Stimulated activated CD8-positive, alpha-beta memory T cell treated with anti-CD3 and anti-CD28 coated beads, Interleukin-7, amount 100 ng/mL, for 4 hours (primary cell): Measurements from ENCODE around the gene MSANTD1.

Experiments
- DNase-seq, 2 donors: peaks; one replicate each; pipeline ENCODE4 v3.0.0-alpha.2; 2020; ENCODE audit warnings: low read depth in 2 of 2

The MSANTD1 gene

DNA sequence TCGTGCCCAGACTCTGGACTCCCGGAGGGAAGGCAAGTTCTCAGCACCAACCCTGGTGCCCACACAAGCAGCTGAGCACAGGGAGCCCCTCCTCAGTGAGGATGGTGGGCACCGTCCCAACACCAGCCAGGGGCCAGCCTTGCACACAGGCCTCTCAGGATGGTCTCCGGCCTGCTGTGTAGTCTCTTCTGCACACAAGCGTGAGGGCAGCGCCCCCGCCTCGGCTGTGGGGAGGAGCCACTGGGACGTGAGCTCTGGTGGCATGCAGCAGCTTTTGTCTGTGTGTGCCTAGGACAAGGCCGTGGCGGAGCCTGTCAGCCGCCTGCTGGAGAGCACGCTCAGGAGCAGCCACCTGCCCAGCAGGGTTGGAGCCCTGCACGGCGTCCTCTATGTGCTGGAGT is 16.1 kb upstream of the MSANTD1 start:
- no peak for DNase-seq

DNA sequence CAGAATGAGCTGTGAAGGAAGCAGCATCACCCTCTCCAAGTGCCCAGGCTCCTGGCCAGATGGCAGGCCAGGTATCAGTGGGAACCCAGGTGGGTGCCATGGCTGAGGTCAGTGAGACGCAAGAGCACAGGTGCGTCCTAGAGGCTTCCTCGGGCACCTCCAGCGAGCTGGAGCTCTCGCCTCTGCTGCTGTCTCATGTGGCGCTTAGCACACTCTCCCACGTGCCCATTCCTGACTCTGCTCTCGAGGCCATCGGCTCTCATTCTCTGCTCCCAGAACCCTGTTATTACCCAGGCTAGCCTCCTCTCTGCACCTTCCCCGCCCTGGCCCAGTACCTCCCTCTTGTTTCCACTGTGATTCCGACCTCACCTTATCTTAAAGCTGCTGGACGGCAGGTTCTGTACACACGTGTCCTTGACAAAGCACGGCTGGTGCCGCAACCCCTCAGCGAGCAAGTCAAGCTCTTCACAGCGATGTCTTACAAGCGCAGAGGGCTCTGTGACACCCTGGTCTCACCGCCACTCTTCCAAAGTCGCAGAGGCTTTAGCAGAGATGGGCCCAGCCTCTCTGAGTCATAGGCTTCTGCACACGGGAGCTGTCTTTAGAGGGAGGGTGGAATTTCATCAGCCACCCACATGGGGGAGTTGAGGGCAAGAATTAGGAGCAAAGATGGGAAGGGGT is 15.4 kb upstream of the MSANTD1 start:
- no peak for DNase-seq

DNA sequence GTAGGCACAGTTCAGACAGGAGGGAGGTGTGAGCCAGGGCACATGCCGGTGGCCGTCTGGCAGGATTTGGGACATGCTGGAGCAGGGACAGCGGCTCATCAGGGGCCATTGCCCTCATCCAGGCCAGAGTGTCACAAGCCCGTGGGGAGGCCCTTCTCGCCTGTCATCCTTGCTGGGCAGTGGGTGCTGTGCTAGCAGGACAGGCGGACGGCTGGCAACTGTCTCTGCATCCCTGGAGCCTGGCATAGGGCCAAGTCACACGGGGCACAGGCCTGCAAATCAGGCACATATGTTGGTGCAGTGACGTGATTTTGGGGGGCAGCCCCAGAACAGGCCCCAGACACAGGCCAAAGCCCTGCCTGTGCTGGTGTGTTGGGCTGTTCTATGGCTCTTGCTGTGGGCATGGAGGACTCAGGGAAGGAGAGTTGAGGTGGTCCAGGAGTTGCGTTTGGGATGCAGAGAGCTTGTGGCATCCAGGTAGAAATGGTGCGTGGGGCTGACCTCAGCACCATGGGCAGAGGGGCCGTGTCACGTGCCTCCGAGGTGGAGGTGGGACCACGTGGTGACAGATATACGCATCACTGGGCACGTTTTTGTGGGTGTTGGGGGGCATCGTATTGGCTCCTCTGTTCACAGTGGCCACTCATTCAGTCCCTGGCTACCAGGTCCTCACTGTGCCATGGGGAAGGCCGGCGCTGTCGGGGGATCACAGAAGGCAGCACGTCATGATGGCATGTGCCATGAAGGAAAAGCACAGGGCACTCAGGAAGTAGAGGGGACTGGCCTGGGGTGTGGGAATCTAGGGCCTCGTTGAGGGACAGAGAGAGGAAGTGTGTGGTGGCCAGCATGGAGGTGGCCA is 14.6 kb upstream of the MSANTD1 start:
- DNase-seq = no peak

DNA sequence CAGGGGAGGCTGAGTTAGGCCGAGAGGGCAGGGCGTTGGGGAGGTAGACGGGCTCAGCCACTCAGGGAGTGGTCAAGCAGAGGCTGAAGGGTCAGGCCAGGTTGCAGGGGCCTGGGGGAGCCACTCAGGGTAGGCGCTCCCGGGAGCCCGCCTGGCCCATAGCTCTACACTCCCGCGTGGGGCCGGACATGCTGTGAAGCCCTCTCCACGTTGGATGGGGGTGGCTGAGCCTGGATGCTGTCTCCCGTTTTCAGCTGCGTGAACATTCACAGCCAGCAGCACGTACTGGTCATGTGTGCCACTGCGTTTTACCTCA is 14.0 kb upstream of the MSANTD1 start:
- DNase-seq = no peak

DNA sequence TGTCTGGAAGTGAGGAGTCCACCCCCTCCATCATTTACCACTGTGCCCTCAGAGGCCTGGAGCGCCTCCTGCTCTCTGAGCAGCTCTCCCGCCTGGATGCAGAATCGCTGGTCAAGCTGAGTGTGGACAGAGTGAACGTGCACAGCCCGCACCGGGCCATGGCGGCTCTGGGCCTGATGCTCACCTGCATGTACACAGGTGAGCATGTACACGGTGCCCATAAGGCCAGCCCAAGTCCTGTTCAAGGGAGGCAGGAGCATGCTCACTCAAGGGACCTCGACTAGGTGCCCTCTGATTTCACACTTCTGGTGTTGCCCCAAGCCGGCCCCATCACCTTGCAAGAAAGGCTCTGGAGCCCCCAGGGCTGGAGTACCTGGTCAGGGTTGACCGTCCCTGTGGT is 13.4 kb upstream of the MSANTD1 start:
- DNase-seq = no peak

DNA sequence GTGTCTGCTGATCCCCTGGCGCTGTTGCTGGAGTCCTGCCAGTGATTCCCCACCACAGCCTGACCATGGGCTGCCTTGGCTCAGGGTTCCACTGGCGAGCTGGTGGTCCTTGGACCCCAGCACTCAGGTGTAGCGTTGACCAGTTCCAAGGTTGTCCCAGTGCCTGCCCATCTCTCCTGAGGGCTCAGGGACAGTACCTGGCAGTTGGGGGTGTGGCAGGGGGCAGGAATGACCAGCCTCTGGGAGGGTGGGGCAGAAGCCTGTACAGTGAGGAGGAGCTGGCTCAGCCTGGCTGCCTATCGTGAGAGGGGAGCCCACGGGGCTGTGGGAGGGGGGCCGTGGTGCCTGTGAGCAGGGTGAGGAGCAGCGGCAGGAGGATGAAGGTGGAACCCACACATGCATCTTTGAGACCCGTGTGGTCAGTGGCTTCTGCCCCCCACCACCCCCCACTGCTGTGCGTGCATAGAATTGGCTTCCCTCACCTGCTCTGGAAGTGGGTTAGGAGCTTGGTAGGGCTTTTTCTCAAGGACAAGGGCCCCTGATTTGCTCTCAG is 12.6 kb upstream of the MSANTD1 start:
- no peak for DNase-seq

DNA sequence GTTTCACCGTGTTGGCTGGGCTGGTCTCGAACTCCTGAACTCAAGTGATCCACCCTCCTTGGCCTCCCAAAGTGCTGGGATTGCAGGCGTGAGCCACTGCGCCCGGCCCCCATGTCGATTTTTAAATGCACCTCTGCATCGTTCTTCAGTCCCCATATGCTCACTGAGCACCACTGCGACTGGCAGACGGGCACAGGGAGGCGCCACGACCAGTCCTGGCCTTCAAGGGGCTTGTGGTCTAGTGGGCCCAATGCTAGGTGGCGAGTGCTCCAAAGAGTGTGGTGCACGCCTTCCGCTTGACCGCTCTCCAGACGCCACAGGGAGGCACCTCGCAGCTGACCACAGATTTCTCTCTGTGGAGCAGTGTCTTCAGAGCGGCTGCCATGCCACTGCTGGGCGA is 11.7 kb upstream of the MSANTD1 start:
- no peak for DNase-seq

DNA sequence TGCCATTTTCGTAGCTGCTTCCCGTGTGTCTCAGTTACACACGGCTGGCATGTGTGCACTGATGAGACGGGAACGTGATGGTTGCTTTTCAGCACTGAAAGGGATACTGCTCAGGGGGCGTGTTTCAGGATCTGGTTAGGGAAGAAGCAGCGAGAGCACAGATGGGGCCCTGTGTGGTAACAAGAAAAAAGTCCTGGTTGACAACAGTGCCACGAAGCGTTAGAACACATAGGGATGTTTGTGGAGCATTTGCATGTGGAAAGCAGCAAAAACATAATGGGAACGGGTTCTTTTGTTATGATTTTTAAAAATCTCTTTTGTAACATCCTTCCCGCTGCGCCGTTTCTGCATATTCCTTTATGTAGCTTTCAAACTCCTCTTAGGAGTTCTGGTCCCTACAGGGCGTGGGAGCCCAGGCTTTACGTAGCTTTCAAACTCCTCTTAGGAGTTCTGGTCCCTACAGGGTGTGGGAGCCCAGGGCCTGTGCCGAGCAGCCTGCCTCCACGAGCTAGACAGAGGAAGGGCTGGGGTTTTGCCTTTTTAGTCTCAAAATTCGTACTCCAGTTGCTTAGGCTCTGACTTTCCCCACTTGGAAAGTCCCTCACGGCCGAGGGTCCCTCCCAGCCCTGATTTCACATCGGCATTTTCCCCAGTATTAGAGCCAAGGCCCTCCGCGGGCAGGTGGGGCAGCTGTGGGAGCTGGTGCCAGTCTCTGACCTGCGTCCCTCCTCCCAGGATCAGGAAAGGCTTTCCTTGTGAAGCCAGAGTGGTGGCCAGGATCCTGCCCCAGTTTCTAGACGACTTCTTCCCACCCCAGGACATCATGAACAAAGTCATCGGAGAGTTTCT is 11.0 kb upstream of the MSANTD1 start:
- no peak for DNase-seq

DNA sequence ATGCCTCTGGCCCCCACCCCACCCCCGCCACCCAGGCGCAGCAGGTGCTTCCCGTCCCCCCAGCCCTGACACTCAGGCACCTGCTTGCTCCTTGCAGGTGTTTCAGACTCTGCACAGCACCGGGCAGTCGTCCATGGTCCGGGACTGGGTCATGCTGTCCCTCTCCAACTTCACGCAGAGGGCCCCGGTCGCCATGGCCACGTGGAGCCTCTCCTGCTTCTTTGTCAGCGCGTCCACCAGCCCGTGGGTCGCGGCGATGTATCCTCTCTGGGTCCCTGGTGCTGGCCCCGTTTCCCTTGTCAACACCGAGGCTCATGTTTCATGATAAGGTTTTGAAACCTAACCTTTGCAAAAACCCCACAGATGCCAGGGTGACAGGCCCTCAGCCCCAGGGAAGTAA is 10.2 kb upstream of the MSANTD1 start:
- no peak for DNase-seq

DNA sequence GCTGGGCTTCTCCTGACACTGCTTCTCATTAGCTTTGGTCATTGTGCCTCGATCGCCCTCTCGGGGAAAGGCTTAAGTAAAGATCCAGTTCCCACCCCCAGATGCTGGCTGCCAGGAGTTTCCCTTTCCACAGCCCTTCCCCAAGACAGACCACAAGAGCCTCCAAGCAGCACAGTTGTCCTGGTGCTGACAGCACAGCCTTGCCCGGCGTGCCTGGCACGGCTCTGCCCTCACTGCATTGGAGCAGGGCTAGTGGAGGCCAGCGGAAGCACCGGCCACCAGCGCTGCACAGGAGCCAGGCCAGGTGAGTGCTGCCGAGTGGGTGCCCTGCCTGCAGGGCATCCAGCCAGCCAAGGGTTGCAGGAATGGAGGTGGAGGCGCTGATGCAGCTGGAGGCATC is 9.7 kb upstream of the MSANTD1 start:
- DNase-seq = no peak

DNA sequence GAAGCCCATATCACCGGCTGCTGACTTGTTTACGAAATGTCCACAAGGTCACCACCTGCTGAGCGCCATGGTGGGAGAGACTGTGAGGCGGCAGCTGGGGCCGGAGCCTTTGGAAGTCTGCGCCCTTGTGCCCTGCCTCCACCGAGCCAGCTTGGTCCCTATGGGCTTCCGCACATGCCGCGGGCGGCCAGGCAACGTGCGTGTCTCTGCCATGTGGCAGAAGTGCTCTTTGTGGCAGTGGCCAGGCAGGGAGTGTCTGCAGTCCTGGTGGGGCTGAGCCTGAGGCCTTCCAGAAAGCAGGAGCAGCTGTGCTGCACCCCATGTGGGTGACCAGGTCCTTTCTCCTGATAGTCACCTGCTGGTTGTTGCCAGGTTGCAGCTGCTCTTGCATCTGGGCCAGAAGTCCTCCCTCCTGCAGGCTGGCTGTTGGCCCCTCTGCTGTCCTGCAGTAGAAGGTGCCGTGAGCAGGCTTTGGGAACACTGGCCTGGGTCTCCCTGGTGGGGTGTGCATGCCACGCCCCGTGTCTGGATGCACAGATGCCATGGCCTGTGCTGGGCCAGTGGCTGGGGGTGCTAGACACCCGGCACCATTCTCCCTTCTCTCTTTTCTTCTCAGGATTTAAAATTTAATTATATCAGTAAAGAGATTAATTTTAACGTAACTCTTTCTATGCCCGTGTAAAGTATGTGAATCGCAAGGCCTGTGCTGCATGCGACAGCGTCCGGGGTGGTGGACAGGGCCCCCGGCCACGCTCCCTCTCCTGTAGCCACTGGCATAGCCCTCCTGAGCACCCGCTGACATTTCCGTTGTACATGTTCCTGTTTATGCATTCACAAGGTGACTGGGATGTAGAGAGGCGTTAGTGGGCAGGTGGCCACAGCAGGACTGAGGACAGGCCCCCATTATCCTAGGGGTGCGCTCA is 8.7 kb upstream of the MSANTD1 start:
- no peak for DNase-seq

DNA sequence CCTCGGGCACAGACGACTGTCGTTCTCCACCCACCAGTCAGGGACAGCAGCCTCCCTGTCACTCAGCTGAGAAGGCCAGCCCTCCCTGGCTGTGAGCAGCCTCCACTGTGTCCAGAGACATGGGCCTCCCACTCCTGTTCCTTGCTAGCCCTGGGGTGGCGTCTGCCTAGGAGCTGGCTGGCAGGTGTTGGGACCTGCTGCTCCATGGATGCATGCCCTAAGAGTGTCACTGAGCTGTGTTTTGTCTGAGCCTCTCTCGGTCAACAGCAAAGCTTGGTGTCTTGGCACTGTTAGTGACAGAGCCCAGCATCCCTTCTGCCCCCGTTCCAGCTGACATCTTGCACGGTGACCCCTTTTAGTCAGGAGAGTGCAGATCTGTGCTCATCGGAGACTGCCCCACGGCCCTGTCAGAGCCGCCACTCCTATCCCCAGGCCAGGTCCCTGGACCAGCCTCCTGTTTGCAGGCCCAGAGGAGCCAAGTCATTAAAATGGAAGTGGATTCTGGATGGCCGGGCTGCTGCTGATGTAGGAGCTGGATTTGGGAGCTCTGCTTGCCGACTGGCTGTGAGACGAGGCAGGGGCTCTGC is 7.9 kb upstream of the MSANTD1 start:
- DNase-seq = no peak

DNA sequence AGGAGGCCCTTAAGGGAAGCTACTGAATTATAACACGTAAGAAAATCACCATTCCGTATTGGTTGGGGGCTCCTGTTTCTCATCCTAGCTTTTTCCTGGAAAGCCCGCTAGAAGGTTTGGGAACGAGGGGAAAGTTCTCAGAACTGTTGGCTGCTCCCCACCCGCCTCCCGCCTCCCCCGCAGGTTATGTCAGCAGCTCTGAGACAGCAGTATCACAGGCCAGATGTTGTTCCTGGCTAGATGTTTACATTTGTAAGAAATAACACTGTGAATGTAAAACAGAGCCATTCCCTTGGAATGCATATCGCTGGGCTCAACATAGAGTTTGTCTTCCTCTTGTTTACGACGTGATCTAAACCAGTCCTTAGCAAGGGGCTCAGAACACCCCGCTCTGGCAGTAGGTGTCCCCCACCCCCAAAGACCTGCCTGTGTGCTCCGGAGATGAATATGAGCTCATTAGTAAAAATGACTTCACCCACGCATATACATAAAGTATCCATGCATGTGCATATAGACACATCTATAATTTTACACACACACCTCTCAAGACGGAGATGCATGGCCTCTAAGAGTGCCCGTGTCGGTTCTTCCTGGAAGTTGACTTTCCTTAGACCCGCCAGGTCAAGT is 6.9 kb upstream of the MSANTD1 start:
- DNase-seq = no peak

DNA sequence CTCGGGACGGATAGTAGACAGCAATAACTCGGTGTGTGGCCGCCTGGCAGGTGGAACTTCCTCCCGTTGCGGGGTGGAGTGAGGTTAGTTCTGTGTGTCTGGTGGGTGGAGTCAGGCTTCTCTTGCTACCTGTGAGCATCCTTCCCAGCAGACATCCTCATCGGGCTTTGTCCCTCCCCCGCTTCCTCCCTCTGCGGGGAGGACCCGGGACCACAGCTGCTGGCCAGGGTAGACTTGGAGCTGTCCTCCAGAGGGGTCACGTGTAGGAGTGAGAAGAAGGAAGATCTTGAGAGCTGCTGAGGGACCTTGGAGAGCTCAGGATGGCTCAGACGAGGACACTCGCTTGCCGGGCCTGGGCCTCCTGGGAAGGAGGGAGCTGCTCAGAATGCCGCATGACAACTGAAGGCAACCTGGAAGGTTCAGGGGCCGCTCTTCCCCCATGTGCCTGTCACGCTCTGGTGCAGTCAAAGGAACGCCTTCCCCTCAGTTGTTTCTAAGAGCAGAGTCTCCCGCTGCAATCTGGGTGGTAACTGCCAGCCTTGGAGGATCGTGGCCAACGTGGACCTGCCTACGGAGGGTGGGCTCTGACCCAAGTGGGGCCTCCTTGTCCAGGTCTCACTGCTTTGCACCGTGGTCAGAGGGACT is 5.7 kb upstream of the MSANTD1 start:
- DNase-seq = no peak

DNA sequence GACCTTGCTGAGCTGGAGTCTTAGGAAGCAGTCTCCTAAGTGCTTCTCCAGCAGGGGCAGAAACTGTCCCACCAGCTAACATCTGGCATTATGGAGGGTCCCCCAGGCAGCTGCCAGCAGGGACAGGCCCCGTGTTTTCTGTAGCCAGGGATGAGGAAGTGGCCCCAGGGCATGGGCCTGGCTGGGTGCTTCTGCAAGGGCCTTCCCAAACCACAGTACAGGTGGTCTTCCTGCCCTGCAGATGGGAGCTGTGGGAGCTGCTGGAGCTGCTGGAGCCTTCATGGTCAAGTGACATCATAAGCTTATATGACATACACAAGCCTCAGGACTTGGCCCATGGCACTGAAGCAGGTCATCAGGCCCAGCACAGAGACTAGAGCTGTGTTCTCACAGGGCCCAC is 5.0 kb upstream of the MSANTD1 start:
- DNase-seq = no peak

DNA sequence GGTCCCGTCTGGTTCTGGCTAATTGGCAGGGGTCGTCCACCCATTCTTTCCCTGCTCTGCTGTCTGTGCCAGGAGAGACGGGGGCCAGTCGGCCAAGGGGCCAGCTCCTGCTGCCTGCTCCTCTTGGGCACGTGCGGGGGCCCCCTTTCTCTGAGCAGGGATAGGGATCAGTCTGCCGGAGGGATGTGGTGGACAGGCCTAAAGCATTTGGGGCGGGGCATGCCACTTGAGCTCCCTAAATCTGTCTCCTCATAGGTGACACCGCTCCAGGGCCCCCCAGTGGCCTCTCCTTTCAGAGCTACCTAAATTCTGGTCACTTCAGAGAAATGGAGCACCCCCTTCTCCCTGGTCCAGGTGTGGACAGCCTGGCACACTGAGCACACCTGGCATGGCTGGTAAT is 4.2 kb upstream of the MSANTD1 start:
- DNase-seq = no peak

DNA sequence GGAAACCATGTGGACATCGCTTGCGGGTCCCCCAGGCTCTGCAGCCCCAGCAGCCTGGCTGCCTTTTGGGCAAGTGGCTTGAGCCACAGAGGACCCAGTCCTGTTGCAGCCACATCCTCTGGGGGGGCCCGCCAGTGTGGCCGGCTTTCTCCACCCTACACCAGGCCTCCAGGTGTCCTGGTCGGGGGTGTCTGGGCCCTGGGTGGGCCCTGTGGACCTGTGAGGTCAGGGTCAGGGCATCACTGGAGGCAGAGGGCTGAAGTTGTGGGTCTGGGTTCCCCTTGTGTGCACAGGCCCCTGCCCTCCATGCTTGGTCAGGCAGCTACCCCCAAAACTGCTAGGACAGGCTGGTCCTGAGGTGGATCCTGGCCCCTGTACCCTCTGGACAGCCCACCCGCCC is 3.3 kb upstream of the MSANTD1 start:
- DNase-seq = no peak

DNA sequence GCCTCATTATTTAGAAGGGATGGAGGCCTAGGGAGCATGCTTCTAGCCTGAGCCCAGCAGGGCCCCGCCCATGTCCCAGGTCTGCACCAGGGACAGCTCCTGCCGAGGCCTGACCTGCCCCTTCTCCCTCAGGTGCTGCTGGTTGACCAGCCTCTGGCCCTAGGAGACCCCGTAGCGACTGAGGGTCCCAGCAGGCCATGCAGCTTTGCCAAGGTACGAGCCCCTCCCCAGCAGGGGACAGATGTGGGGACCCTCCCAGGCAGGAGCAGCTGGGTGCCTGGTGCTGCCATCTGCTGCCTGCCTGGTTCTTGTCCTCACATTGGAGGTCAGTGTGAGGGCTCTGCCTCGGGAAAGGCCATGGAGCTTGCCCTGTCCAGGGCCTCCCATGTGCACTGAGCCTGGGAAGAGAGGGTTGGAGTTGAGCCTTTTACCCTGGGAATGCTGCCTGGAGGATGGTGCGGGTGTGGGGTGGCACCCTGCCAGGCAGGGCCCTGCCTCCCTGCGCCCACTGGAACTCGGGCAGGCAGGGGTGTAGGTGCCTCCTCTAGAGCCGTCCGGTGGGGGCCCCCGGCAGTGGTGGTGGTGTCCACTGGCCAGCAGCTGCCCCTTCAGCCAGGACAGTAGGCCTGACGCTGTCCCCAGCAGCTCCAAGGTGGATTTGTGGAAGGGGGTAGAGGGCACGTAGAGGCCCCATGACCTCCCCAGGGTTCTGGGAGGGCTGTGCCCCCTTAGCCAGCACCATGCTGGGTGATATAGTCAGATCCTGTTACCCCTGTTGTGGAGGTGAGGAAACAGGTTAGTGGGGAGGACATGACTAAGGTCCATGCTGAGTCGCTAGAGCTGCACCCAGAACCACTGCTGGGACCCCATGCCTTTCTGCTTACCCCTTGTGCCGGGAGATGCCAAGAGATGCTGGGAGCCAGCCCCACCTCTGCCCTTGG is 2.2 kb upstream of the MSANTD1 start:
- no peak for DNase-seq
